GM20000 (cell line): ENCODE results near the gene PHACTR1.

Experiments used
- DNase-seq: peaks from one replicate; pipeline ENCODE4 v3.0.0; 2012; ENCODE audit warnings: low spot score
- TF ChIP-seq, protein P1 (sequence below): IDR thresholded peaks from 2 replicates; pipeline ENCODE4 v1.5.1; 2012; ENCODE audit warnings: mild to moderate bottlenecking, control low read depth; ENCODE audit errors: extremely low read depth, missing control alignments

Gene PHACTR1

DNA sequence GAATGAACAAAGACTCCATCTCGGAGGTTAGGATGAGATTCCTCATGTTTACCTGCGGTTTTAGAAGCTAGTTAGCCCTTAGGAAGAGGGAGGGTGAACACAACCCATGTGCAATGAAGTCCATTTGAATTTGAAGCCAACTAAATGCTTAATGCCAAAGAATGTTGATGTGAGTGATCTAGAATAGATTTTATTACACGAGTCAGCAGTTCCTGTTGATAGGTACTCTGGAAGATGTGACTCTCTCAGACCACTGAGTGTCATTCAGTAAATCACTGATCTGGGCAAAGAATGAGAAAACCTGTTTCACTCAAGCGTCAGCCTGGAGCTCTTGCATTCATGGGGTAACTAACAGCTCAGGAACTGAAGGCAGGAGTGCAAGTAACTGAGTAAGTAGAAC is 505.5 kb downstream of the PHACTR1 start:
- TF ChIP-seq, protein P1, sequence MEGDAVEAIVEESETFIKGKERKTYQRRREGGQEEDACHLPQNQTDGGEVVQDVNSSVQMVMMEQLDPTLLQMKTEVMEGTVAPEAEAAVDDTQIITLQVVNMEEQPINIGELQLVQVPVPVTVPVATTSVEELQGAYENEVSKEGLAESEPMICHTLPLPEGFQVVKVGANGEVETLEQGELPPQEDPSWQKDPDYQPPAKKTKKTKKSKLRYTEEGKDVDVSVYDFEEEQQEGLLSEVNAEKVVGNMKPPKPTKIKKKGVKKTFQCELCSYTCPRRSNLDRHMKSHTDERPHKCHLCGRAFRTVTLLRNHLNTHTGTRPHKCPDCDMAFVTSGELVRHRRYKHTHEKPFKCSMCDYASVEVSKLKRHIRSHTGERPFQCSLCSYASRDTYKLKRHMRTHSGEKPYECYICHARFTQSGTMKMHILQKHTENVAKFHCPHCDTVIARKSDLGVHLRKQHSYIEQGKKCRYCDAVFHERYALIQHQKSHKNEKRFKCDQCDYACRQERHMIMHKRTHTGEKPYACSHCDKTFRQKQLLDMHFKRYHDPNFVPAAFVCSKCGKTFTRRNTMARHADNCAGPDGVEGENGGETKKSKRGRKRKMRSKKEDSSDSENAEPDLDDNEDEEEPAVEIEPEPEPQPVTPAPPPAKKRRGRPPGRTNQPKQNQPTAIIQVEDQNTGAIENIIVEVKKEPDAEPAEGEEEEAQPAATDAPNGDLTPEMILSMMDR, result no peak
- DNase-seq, result no peak

DNA sequence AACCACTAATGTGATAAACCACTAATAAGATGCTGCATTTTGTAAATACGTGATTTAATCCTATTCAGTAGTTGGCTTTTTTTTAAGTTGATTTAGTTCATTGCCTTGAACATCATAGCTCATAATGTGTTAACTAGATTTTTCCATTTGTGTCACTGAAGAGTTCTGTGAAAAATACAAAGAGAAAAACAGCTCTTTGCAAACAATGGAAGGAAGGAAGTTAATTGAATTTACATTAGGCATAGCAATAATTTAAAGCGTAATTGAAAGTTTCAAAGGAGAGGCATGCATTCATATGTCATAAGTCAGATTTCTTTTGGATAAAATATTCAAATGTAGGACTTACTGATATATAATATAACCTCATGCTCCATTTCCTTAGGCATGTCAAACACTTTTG is 509.5 kb downstream of the PHACTR1 start:
- no peak for DNase-seq
- TF ChIP-seq, protein P1, result no peak

DNA sequence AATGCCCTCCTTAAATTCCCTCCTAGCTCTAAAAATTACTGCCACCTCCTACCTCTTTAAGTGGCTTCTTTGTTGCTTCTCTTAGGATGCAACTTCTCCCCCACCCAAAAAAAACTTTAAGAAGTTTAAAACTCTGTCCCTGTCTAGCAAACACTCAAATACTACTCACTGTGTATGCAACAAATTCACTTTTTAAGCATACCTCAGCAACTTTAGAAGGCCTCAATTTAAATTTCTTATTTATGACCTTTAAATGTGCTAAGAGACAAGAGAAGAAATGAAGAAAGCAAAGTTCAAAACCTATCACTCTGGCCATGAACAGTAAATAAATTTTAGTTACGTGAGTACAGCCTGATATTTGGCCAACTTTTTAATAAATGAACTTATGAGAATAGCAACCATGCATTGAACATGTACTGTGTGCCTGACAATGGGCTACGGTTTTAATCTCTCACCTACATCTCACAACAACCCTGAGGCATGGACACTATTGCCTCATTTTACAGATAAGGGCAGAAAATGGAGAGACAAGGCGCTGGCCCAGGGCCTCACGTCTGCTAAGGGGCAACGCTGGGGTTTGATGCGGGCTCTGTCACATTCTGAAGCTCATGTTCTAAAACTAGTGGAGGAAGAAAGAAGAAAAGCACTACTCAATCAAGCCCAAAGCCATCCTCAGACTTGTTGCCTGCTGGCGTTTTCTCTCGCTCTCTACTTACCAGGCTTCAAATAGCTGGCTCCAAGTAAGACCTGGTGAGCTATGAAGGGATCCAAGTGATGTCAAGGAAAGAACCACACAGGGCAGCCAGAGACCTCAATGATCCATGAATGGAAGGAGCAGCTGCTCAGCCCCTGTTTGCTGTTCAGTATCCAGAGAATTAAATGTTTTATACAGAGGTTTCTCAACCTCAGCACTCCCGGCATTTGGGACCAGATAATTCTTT is 512.0 kb downstream of the PHACTR1 start:
- no peak for DNase-seq
- TF ChIP-seq, protein P1, result no peak

DNA sequence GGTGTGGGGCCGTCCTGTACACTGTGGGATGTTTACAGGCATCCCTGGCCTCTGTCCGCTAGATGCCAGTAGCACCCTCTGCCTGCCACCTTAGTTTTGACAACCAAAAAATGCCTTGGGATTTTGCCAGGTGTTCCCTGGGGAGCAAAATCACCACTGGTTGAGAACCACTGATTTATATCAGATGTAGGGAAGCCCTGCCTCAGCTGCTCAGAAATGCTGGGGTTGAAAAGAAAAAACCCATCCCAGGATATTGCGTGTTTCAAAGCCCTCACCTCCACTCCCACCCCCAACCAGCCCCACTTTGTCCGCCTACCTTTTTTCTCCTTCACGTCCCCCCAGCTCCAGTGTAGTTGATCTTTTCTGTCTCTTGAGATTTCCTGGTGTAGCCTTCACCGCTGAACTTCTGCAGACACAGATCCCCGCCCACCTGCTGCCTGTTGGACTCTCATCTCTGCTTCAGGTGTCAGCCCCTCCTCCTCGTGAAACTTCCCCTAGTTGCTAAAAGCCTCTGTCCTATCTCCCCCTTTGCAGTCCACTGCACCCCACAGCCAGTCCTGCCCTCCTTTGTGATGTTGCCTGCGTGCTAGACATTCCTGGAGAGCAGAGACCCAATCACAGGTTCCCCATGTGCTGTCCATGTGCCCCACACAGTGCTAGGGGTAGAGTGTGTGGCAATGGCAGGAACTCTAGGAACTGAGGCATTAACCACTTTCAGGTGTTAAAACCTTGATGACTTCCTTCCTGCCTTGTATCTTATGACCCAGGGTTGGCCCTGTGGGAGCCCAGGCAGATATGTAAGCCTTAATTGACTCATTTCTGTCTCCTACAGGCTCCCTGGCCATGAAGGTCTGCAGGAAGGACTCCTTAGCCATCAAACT is 512.9 kb downstream of the PHACTR1 start:
- DNase-seq, result peak; percentile 70
- TF ChIP-seq, protein P1, result no peak

DNA sequence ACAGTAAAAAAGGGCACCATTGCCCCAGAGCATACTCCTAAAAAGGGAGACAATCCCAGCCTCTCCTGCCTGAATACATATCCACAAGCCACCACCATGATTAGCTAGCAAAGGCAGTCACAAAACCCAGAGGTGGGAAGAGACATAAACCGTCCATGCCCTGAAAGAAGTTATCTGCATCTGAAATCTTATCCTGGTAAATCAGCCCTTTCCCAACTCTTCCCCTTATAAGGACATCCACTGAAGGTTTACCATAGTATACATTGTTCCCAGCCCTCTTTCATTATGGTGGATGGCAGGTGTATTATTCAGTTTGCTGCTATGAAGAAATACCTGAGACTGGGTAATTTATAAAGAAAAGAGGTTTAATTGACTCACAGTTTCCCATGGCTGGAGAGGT is 516.5 kb downstream of the PHACTR1 start:
- TF ChIP-seq, protein P1, result no peak
- DNase-seq, result no peak

DNA sequence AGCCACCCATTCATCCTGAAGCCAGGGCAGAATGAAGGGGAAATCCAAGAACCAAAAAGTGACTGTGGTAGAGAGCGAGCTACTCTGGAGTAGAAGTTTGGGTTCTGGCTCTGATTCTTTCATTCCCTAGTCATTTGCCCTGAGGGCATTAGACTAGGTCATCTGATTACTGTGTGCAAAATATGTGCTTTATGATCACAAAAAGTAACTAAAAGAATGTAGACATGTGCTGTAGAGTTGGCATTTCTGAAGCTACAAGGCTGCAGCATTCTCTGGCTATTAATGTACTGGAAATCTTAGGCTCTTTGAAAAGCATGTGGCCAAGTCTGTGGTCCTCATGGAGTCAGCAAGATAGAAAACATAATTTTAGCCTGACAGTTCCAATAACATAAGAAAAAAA is 517.6 kb downstream of the PHACTR1 start:
- TF ChIP-seq, protein P1, result no peak
- no peak for DNase-seq

DNA sequence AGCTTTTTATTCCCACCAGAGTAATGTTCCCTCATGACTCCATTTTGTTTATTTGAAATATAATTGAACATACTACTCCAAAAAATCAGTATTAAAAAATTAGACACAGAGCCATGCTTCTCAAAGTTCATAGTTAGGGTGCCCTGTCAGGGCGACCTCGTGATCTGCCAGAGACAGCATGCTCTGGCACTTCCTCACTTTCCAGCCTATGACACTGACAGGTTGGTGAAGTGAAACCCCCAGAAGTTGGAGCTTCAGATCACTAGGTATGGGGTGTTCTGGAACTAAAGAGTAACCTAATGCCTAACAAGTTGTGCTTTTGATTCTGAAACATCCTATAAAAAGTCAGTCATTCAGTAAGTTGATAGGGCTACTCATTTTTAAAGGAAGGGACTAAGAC is 518.8 kb downstream of the PHACTR1 start:
- no peak for DNase-seq
- TF ChIP-seq, protein P1, result no peak
